ENCODE data around the gene CAMK4. TPM values are rescaled to one million over a fixed set of nuclear protein-coding genes. Genes with fewer than 3 reads are reported as not detected.
A peak's percentile ranks its signal among the peaks of the same experiment; 100 is the strongest.

Gene CAMK4
- total and polyA plus RNA-seq, 2 donors (not counting 1 experiment from before 2014, with no cell fraction given): 0.83 to 5.9 TPM

DNA sequence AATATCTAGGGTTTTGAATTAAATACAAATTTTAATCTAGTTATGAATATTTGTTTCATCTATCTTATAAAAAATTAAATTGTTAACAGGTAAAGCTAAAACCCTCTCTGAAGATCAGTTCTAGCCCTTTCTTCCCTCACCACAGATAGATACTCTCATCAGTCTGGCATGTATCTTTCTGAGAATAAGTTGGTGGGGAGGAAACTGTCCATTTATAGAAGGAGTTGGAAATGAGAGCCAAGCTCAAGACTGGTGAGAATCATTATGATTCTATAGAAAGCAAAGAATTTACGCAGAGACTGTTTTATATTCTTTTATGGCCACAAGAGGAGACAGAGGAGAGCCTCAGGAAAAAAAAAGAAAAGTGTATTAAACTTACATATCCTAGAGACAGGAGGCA is 229.1 kb downstream of the CAMK4 start:
- H3K9me3 ChIP-seq (ENCODE audit: control insufficient read depth, insufficient read depth, low read depth, low read length): no peaks in the 10 kb centered on the region
- no peaks in the 10 kb centered on the region for H3K27me3 ChIP-seq (ENCODE audit: control insufficient read depth, insufficient read depth, low read length)
- H3K79me2 ChIP-seq (ENCODE audit: control insufficient read depth, insufficient read depth, low read length): no peaks in the 10 kb centered on the region
- no peak for TF ChIP-seq EZH2 (IDR thresholded peaks at IDR 0.05; ENCODE audit: low read length, missing control alignments)
- TF ChIP-seq, protein P1, sequence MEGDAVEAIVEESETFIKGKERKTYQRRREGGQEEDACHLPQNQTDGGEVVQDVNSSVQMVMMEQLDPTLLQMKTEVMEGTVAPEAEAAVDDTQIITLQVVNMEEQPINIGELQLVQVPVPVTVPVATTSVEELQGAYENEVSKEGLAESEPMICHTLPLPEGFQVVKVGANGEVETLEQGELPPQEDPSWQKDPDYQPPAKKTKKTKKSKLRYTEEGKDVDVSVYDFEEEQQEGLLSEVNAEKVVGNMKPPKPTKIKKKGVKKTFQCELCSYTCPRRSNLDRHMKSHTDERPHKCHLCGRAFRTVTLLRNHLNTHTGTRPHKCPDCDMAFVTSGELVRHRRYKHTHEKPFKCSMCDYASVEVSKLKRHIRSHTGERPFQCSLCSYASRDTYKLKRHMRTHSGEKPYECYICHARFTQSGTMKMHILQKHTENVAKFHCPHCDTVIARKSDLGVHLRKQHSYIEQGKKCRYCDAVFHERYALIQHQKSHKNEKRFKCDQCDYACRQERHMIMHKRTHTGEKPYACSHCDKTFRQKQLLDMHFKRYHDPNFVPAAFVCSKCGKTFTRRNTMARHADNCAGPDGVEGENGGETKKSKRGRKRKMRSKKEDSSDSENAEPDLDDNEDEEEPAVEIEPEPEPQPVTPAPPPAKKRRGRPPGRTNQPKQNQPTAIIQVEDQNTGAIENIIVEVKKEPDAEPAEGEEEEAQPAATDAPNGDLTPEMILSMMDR (conservative IDR thresholded peaks at IDR 0.05 in 1 of 2, IDR thresholded peaks at IDR 0.05 in 1 of 2; ENCODE audit: low read depth in 1 of 2, low read length in 2 of 2): no peak
- H3K9ac ChIP-seq (ENCODE audit: insufficient read depth, low read length): no peak overlapping the region
- H3K4me3 ChIP-seq (replicated peaks in 1 of 4; ENCODE audit: control extremely low read depth in 1 of 4, insufficient read depth in 1 of 4, low read depth in 3 of 4, low read length in 4 of 4): no peak overlapping the region
- no peak overlapping the region for H2AFZ ChIP-seq (ENCODE audit: low read length)
- peaks cover 2% of the 10 kb centered on the region for H3K4me1 ChIP-seq (ENCODE audit: control insufficient read depth, extremely low read depth, insufficient read depth, low read length)
- DNase-seq (ENCODE audit: low read depth in 2 of 2): peak in 1 of 2 donors; percentile 76
- H3K36me3 ChIP-seq (ENCODE audit: control insufficient read depth, insufficient read depth, low read length): no peaks in the 10 kb centered on the region
- H3K4me2 ChIP-seq (ENCODE audit: extremely low read depth, insufficient read depth, low read length): peak overlapping the region; percentile 39
- H4K20me1 ChIP-seq (ENCODE audit: control insufficient read depth, extremely low read depth, insufficient read depth, low read length): no peaks in the 10 kb centered on the region
- no peak overlapping the region for H3K27ac ChIP-seq (ENCODE audit: insufficient read depth, low read length)

DNA sequence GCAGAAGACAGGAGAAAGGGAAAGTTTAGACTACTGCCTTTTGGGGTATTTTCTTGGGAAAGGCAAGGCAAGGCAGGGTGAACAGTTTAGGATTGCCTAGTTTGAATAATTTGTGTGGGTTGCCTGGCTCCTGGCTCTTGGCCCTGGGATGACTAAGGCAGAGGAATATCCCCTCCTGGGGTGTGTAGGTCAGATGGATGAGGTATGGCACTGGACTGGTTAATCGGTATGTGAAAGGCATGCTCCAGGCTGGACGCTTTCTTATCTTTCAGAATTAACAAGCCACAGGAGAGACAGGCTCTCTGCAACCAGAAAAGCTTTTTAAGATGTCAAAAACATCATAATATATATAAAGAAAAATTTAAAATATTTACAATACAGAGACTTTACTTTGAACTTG is 229.6 kb downstream of the CAMK4 start:
- Histone ChIP-seq H3K9ac (ENCODE audit: insufficient read depth, low read length) (no peak overlapping the region), H2AFZ (ENCODE audit: low read length) (no peak overlapping the region), H4K20me1 (ENCODE audit: control insufficient read depth, extremely low read depth, insufficient read depth, low read length) (no peaks in the 10 kb centered on the region), H3K27me3 (ENCODE audit: control insufficient read depth, insufficient read depth, low read length) (no peaks in the 10 kb centered on the region), H3K27ac (ENCODE audit: insufficient read depth, low read length) (no peak overlapping the region), H3K79me2 (ENCODE audit: control insufficient read depth, insufficient read depth, low read length) (no peaks in the 10 kb centered on the region), H3K9me3 (ENCODE audit: control insufficient read depth, insufficient read depth, low read depth, low read length) (no peaks in the 10 kb centered on the region), H3K4me1 (ENCODE audit: control insufficient read depth, extremely low read depth, insufficient read depth, low read length) (peaks cover 2% of the 10 kb centered on the region), H3K4me2 (ENCODE audit: extremely low read depth, insufficient read depth, low read length) (peak overlapping the region; percentile 39), H3K4me3 (replicated peaks in 1 of 4; ENCODE audit: control extremely low read depth in 1 of 4, insufficient read depth in 1 of 4, low read depth in 3 of 4, low read length in 4 of 4) (no peak overlapping the region), H3K36me3 (ENCODE audit: control insufficient read depth, insufficient read depth, low read length) (no peaks in the 10 kb centered on the region)
- no peak for TF ChIP-seq EZH2 (IDR thresholded peaks at IDR 0.05; ENCODE audit: low read length, missing control alignments)
- TF ChIP-seq, protein P1 (conservative IDR thresholded peaks at IDR 0.05 in 1 of 2, IDR thresholded peaks at IDR 0.05 in 1 of 2; ENCODE audit: low read depth in 1 of 2, low read length in 2 of 2): no peak
- peak; percentile 27 to 96 for DNase-seq (ENCODE audit: low read depth in 2 of 2)

GRCh38 chr5:111454198-111454622 is 230.0 kb downstream of the CAMK4 start:
- no peak overlapping the region for H3K27ac ChIP-seq (ENCODE audit: insufficient read depth, low read length)
- H3K4me2 ChIP-seq (ENCODE audit: extremely low read depth, insufficient read depth, low read length): no peak overlapping the region
- H4K20me1 ChIP-seq (ENCODE audit: control insufficient read depth, extremely low read depth, insufficient read depth, low read length): no peaks in the 10 kb centered on the region
- TF ChIP-seq, protein P1 (conservative IDR thresholded peaks at IDR 0.05 in 1 of 2, IDR thresholded peaks at IDR 0.05 in 1 of 2; ENCODE audit: low read depth in 1 of 2, low read length in 2 of 2): no peak
- TF ChIP-seq EZH2 (IDR thresholded peaks at IDR 0.05; ENCODE audit: low read length, missing control alignments): no peak
- no peaks in the 10 kb centered on the region for H3K27me3 ChIP-seq (ENCODE audit: control insufficient read depth, insufficient read depth, low read length)
- H2AFZ ChIP-seq (ENCODE audit: low read length): no peak overlapping the region
- DNase-seq (ENCODE audit: low read depth in 2 of 2): peak; percentile 73 to 77
- H3K9me3 ChIP-seq (ENCODE audit: control insufficient read depth, insufficient read depth, low read depth, low read length): no peaks in the 10 kb centered on the region
- no peaks in the 10 kb centered on the region for H3K36me3 ChIP-seq (ENCODE audit: control insufficient read depth, insufficient read depth, low read length)
- no peak overlapping the region for H3K4me3 ChIP-seq (replicated peaks in 1 of 4; ENCODE audit: control extremely low read depth in 1 of 4, insufficient read depth in 1 of 4, low read depth in 3 of 4, low read length in 4 of 4)
- no peaks in the 10 kb centered on the region for H3K79me2 ChIP-seq (ENCODE audit: control insufficient read depth, insufficient read depth, low read length)
- H3K4me1 ChIP-seq (ENCODE audit: control insufficient read depth, extremely low read depth, insufficient read depth, low read length): peaks cover 2% of the 10 kb centered on the region
- H3K9ac ChIP-seq (ENCODE audit: insufficient read depth, low read length): no peak overlapping the region

All from fibroblast of lung (primary cell).